Activated CD4-positive, CD25-positive, alpha-beta regulatory T cell (primary cell): ENCODE results near the gene CETN3.
"Not testable (repeated sequence)": the region's sequence is repeated elsewhere in the genome, so short reads cannot be mapped to it uniquely, and the experiment has no call there.

Experiments used
- DNase-seq, 4 experiments: peaks; one replicate each; lab custom pipeline; 2025; lab: John Stamatoyannopoulos, UW

The CETN3 gene

GRCh38 chr5:90381213-90381929 lies 28.2 kb downstream of the CETN3 start:
- no peak for DNase-seq

GRCh38 chr5:90379652-90380051 lies 29.9 kb downstream of the CETN3 start:
- DNase-seq, result no peak

- no peak for DNase-seq
Measured at GRCh38 chr5:90378752-90379151, 30.8 kb downstream of the CETN3 start.

- not testable (repeated sequence) for DNase-seq
Measured at GRCh38 chr5:90371269-90371668, 38.3 kb downstream of the CETN3 start.

GRCh38 chr5:90368454-90369246 lies 40.9 kb downstream of the CETN3 start:
- no peak for DNase-seq

GRCh38 chr5:90367879-90368278 lies 41.7 kb downstream of the CETN3 start:
- DNase-seq, result no peak

GRCh38 chr5:90366948-90367347 lies 42.6 kb downstream of the CETN3 start:
- no peak for DNase-seq

GRCh38 chr5:90365328-90365727 lies 44.2 kb downstream of the CETN3 start:
- no peak for DNase-seq

- DNase-seq, result no peak
Measured at GRCh38 chr5:90359073-90359920, 50.3 kb downstream of the CETN3 start.

GRCh38 chr5:90356622-90357021 lies 52.9 kb downstream of the CETN3 start:
- DNase-seq, result no peak

- DNase-seq, result no peak
Measured at GRCh38 chr5:90356176-90356575, 53.4 kb downstream of the CETN3 start.

GRCh38 chr5:90355635-90356034 lies 53.9 kb downstream of the CETN3 start:
- DNase-seq, result no peak

- DNase-seq, result no peak
Measured at GRCh38 chr5:90353254-90353653, 56.3 kb downstream of the CETN3 start.

GRCh38 chr5:90351101-90351500 lies 58.5 kb downstream of the CETN3 start:
- no peak for DNase-seq

GRCh38 chr5:90347462-90347861 lies 62.1 kb downstream of the CETN3 start:
- no peak for DNase-seq

GRCh38 chr5:90345684-90346083 lies 63.9 kb downstream of the CETN3 start:
- DNase-seq, result no peak

- no peak for DNase-seq
Measured at GRCh38 chr5:90344689-90345088, 64.9 kb downstream of the CETN3 start.

- DNase-seq, result not testable (repeated sequence)
Measured at GRCh38 chr5:90343731-90344130, 65.8 kb downstream of the CETN3 start.

- DNase-seq, result no peak
Measured at GRCh38 chr5:90342576-90342975, 67.0 kb downstream of the CETN3 start.
